GM20000 (cell line): ENCODE results near the gene OPRM1.

Experiments
- DNase-seq: peaks from one replicate; pipeline ENCODE4 v3.0.0; 2012; ENCODE audit warnings: low spot score
- TF ChIP-seq, protein P1 (sequence below): IDR thresholded peaks from 2 replicates; pipeline ENCODE4 v1.5.1; 2012; ENCODE audit warnings: mild to moderate bottlenecking, control low read depth; ENCODE audit errors: extremely low read depth, missing control alignments

Gene OPRM1

DNA sequence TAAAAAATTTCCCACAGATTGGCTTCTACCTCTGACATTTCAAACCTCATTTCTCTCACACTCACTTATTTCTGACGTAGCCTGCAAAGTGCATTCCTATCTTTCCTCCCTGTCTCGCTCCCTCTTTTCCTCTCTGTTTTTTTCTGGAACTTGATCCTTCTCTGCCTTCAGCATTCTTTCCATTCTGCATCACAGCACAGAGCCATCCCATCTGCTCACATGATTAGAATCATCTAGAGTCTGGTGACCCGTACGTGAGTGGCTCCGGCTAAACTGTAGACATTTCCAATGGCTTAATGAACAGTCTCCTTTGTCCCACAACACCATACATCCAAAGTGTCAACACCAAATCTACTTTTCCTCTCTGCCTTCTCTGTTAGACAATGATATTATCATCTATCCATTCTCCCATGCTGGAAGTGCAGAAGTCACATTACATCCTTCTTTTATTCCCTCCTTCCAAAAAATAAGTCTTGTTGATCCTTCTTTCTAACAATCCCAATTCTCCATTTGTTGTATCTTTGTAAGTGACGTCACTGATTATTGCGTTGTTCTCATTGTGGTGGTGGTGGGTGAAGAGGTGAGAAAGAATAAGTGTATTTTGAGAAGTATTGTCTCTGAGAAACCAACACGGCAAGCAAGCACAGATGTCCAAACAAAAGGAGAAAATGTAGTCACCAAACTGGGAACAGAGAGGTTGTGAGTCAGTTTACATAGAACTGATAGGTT, 41.6 kb downstream of the OPRM1 start:
- DNase-seq: no peak
- TF ChIP-seq, protein P1, sequence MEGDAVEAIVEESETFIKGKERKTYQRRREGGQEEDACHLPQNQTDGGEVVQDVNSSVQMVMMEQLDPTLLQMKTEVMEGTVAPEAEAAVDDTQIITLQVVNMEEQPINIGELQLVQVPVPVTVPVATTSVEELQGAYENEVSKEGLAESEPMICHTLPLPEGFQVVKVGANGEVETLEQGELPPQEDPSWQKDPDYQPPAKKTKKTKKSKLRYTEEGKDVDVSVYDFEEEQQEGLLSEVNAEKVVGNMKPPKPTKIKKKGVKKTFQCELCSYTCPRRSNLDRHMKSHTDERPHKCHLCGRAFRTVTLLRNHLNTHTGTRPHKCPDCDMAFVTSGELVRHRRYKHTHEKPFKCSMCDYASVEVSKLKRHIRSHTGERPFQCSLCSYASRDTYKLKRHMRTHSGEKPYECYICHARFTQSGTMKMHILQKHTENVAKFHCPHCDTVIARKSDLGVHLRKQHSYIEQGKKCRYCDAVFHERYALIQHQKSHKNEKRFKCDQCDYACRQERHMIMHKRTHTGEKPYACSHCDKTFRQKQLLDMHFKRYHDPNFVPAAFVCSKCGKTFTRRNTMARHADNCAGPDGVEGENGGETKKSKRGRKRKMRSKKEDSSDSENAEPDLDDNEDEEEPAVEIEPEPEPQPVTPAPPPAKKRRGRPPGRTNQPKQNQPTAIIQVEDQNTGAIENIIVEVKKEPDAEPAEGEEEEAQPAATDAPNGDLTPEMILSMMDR: no peak

DNA sequence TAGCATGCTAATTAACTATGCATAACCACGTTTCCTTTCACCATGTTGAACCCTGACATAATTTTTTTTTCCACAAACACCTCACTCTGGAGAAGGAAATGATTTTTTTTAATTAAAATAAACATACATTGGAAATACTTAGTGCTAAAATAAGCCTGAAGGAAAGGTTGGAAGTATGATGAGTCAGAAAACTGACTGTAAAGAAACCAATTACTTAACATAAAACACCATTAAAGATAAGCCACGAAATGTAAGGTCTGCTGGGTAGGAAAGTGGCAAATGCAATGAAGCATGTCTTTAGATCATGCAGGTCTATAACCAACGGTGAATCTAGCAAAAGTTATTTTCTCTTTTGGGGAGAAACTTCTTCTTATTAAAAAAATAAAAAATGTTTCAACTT, 47.5 kb downstream of the OPRM1 start:
- no peak for DNase-seq
- TF ChIP-seq, protein P1: no peak

DNA sequence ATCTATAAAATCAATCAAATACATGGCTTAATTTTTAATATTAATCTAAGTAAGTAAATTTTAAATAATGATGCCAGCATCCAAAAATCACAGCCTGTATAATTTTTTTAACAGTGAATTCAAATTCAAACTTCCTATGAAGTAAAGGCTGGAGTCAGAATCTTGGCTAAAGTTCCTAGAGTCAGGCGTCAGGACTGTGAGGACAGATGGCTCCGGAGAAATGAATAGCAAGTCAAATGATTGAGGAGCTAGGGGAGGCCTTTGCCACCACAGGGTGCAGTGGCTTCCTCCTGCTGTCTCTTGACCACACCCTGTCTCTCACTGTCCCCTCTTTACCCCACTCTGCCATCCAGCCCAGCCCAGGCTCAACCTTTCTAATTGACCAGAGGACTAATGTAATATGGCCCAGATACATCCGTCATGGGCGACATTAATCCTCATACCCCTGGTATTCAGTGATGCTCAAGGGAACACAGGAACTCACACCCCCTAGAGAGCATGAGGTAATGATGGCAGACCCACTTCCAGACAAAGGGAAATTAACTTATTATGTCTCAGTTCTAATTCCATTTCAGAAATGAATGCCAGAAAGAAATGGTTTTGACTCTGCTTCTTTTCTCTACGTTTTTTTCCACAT, 53.4 kb downstream of the OPRM1 start:
- no peak for DNase-seq

DNA sequence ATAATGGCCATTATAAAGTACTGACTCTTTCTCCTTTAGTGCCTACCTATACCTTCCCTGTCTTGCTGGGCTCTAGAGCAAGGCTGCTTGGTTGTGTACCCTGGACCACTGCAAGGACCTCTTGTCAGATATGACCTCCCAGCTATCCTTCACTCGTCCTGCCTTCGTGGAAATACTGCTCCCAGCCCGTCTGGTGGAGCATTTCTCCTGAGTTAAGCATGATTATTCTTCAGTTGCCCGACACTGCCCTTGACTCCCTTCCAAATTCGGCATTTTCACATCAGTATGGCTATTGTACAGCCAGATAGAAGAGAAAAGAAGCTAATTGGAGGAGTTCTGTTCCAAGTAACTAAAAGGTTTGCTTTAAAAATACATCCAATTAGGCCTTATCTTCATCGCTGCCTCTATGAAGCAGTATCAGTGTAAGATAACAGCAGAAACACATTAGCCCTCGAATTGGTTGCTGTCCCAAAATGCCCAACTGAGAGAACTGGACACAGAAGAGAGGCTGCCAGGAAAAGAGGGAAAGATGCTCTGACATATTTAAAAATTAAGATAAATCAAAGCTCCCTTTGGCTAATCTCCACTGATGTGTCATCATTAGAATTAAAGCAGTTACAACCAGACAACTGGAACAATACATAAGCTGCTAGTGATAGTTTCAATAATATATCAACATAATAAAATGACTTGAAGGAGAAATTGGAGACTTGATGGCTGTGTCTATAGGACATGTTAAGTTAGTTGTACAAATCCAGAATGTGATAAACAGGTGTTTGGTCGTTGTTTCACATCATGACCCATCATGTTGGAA, 54.4 kb downstream of the OPRM1 start:
- DNase-seq: no peak
- TF ChIP-seq, protein P1: no peak

More for the DNA sequence above, 53.4 kb downstream of the OPRM1 start:
- TF ChIP-seq, protein P1: no peak

DNA sequence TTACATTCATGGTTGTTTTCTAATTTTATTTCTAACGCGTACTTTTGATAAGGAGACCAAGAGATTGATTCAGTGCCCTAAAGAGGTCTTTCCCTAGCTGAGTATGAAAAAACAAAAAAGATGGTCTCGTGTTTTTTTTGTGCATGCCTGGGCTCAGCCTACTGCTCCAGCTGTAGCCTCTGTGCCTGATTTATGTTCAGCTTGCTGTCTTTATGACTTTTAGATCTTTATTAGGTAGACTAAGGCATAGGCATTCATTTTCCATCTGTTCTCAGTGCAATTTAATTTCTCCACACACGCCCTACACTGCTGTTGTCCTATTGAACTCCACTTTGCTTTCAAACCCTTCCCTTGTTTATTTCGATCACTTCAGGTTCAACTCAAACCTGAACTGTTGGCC, 56.5 kb downstream of the OPRM1 start:
- TF ChIP-seq, protein P1: no peak

DNA sequence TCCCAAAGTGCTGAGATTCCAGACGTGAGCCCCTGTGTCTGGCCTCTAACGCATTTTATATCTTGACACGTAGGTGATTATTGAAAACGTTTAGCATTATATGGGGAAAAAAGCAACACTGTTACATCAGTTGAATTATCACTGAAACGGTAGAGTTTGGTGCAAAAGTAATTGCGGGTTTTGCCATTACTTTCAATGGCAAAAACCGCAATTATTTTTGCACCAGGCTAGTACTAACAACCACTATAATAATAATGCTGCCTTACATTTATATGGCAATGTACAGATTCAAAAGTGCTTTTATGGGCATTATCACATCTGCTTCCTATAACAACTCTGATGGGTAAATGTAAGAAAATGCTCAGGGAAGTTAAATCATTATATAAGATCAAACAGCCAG, 57.3 kb downstream of the OPRM1 start:
- TF ChIP-seq, protein P1: no peak
- DNase-seq: no peak

More for the DNA sequence above, 56.5 kb downstream of the OPRM1 start:
- no peak for DNase-seq

DNA sequence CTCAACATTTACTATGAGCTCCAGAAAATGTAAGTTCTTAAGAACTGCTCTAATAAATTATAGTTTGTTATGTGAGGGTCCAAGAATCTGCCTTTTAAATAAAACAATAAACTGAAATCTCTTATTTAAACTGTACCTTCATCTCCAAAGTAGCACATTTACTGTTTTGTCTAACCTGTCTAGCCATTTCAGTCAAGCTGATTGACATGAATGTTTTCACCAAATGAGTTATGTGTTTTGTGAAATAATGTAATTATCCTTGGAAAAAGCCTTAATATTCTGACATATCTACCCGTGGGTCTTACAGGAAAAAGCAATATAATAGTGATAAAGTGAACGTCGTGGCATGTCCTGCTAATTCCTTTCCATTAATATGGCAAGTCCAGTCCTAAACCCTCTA, 57.8 kb downstream of the OPRM1 start:
- DNase-seq: no peak
- TF ChIP-seq, protein P1: no peak
